GM18861 (cell line): ENCODE measurements around the gene MLYCD.

Source experiments
- ATAC-seq: cut with Tn5 transposase; IDR thresholded peaks from one replicate; pipeline ENCODE4 v1.9.1; 2021; ENCODE audit not compliant: unreplicated experiment

MLYCD gene

GRCh38 chr16:83968891-83969649 is 70.2 kb downstream of the MLYCD start:
- ATAC-seq, result no peak

GRCh38 chr16:83969771-83970429 is 71.0 kb downstream of the MLYCD start:
- no peak for ATAC-seq

GRCh38 chr16:83970430-83970815 is 71.5 kb downstream of the MLYCD start:
- no peak for ATAC-seq

- no peak for ATAC-seq
These were observed 72.5 kb downstream of the MLYCD start for GRCh38 chr16:83971165-83972130.

- no peak for ATAC-seq
These were observed 73.5 kb downstream of the MLYCD start for GRCh38 chr16:83972256-83973008.

GRCh38 chr16:83973077-83973476 is 74.2 kb downstream of the MLYCD start:
- no peak for ATAC-seq

- no peak for ATAC-seq
These were observed 74.9 kb downstream of the MLYCD start for GRCh38 chr16:83973581-83974385.

GRCh38 chr16:83974475-83974874 is 75.6 kb downstream of the MLYCD start:
- no peak for ATAC-seq

GRCh38 chr16:83975590-83976260 is 76.8 kb downstream of the MLYCD start:
- ATAC-seq, result no peak
